Measurements from ENCODE around the gene FES. TPM values are rescaled to one million over a fixed set of nuclear protein-coding genes. Genes with fewer than 3 reads are reported as not detected.
A peak's percentile ranks its signal among the peaks of the same experiment; 100 is the strongest.

The FES gene
- polyA plus RNA-seq, 3 donors = 140 to 260 (median 157) TPM

DNA sequence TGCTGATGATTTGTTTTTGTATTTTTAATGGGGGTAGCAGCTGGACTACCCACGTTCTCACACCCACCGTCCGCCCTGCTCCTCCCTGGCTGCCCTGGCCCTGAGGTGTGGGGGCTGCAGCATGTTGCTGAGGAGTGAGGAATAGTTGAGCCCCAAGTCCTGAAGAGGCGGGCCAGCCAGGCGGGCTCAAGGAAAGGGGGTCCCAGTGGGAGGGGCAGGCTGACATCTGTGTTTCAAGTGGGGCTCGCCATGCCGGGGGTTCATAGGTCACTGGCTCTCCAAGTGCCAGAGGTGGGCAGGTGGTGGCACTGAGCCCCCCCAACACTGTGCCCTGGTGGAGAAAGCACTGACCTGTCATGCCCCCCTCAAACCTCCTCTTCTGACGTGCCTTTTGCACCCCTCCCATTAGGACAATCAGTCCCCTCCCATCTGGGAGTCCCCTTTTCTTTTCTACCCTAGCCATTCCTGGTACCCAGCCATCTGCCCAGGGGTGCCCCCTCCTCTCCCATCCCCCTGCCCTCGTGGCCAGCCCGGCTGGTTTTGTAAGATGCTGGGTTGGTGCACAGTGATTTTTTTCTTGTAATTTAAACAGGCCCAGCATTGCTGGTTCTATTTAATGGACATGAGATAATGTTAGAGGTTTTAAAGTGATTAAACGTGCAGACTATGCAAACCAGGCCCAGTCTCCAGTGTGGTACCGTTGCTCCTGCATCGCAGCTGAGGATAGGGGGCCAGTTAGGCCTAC, 1.4 kb upstream of the FES start:
- Histone ChIP-seq H3K4me3 (replicated peaks in 1 of 3; ENCODE audit: low read depth in 2 of 3, low read length in 3 of 3) (peak overlapping the region in 1 of 3 experiments; percentile 99), H3K27me3 (ENCODE audit: control insufficient read depth in 2 of 2, insufficient read depth in 2 of 2, low read length in 2 of 2) (no peaks in the 10 kb centered on the region), H3K4me2 (replicated peaks; ENCODE audit: extremely low read depth, low read length, poor library complexity, severe bottlenecking) (peak overlapping the region; percentile 96), H3K27ac (ENCODE audit: low read depth in 1 of 2, low read length in 2 of 2) (peak overlapping the region; percentile 67 to 88), H3K36me3 (replicated peaks in 1 of 2; ENCODE audit: control insufficient read depth in 1 of 2, insufficient read depth in 2 of 2, low read length in 2 of 2) (peaks cover 62 to 69% of the 10 kb centered on the region in 2 donors), H3K4me1 (ENCODE audit: control insufficient read depth in 1 of 2, insufficient read depth in 2 of 2, low read length in 2 of 2) (peaks cover 31 to 54% of the 10 kb centered on the region in 2 donors), H3K9me3 (replicated peaks in 1 of 2; ENCODE audit: control insufficient read depth in 1 of 2, insufficient read depth in 1 of 2, low read length in 2 of 2) (no peaks in the 10 kb centered on the region), H3K9ac (ENCODE audit: insufficient read depth, low read length, poor library complexity, severe bottlenecking) (peak overlapping the region; percentile 1), H4K20me1 (ENCODE audit: insufficient read depth, low read length) (peaks cover 72% of the 10 kb centered on the region), H3K79me2 (ENCODE audit: insufficient read depth, low read length) (peaks cover 66% of the 10 kb centered on the region), H2AFZ (ENCODE audit: insufficient read depth, low read depth, low read length, poor library complexity, severe bottlenecking) (no peak overlapping the region)
- H3K36me3 Mint-ChIP-seq = peaks cover 51 to 66% of the 10 kb centered on the region in 2 donors
- TF ChIP-seq, protein P1, sequence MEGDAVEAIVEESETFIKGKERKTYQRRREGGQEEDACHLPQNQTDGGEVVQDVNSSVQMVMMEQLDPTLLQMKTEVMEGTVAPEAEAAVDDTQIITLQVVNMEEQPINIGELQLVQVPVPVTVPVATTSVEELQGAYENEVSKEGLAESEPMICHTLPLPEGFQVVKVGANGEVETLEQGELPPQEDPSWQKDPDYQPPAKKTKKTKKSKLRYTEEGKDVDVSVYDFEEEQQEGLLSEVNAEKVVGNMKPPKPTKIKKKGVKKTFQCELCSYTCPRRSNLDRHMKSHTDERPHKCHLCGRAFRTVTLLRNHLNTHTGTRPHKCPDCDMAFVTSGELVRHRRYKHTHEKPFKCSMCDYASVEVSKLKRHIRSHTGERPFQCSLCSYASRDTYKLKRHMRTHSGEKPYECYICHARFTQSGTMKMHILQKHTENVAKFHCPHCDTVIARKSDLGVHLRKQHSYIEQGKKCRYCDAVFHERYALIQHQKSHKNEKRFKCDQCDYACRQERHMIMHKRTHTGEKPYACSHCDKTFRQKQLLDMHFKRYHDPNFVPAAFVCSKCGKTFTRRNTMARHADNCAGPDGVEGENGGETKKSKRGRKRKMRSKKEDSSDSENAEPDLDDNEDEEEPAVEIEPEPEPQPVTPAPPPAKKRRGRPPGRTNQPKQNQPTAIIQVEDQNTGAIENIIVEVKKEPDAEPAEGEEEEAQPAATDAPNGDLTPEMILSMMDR (IDR thresholded peaks at IDR 0.05) = no peak
- no peaks in the 10 kb centered on the region for H3K9me3 Mint-ChIP-seq
- peaks cover 0 to 1% (median 0%) of the 10 kb centered on the region in 3 donors for H3K27me3 Mint-ChIP-seq (ENCODE audit: low read depth in 3 of 3)
- WGBS (ENCODE audit: insufficient coverage) = 93% methylated on average over 11 of the region's 13 CpGs
- H3K27ac Mint-ChIP-seq = peak overlapping the region; percentile 11 to 88 (median 80)
- no peak for DNase-seq
- no peak overlapping the region for H3K4me3 Mint-ChIP-seq
- H3K4me1 Mint-ChIP-seq = peaks cover 38% of the 10 kb centered on the region
- intact Hi-C loops (cut with micrococcal nuclease) = loop anchor here in 1 of 2 donors (10.0 kb wide), 1 partner anchor 168 kb away; the partner anchor contains the start of gene BLM

DNA sequence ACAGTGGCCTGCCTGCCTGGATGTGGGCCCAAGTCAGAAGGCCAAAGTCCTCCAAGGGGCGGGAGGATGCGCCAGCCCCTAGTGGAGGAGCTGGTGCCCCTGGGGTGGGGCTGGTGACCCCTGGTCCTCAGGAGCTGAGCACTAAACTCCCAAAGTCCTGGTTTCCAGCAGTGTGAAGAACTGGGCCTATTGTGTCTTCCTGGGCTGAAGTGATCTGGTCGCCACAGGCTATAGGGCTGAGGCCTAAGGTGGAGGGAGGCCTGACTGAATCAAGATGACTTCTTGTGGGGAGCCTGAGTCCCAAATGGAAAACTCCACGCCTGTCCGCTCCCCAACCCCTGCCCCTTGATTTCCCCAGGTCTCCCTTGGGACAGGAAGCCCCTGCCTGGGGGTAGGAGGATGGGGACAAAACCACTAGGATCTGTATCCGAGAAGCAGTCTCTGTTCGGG, 753 bp upstream of the FES start:
- TF ChIP-seq, protein P1 (IDR thresholded peaks at IDR 0.05) = no peak
- peak overlapping the region; percentile 79 for H2AFZ ChIP-seq (ENCODE audit: insufficient read depth, low read depth, low read length, poor library complexity, severe bottlenecking)
- Mint-ChIP-seq H3K4me3 (peak overlapping the region; percentile 64 to 66), H3K9me3 (no peaks in the 10 kb centered on the region), H3K4me1 (peaks cover 42% of the 10 kb centered on the region), H3K36me3 (peaks cover 49 to 66% of the 10 kb centered on the region in 2 donors), H3K27ac (peak overlapping the region; percentile 65 to 89 (median 83)), H3K27me3 (ENCODE audit: low read depth in 3 of 3) (peaks cover 0 to 1% (median 0%) of the 10 kb centered on the region in 3 donors)
- peak overlapping the region; percentile 96 for H3K4me2 ChIP-seq (replicated peaks; ENCODE audit: extremely low read depth, low read length, poor library complexity, severe bottlenecking)
- intact Hi-C loops (cut with micrococcal nuclease) = loop anchor here in 1 of 2 donors (10.0 kb wide), 1 partner anchor 169 kb away; the partner anchor contains the start of gene BLM
- 45% methylated on average over 5 of the region's 7 CpGs for WGBS (ENCODE audit: insufficient coverage)
- H3K79me2 ChIP-seq (ENCODE audit: insufficient read depth, low read length) = peaks cover 70% of the 10 kb centered on the region
- H3K9ac ChIP-seq (ENCODE audit: insufficient read depth, low read length, poor library complexity, severe bottlenecking) = peak overlapping the region; percentile 93
- peaks cover 31 to 56% of the 10 kb centered on the region in 2 donors for H3K4me1 ChIP-seq (ENCODE audit: control insufficient read depth in 1 of 2, insufficient read depth in 2 of 2, low read length in 2 of 2)
- peaks cover 72% of the 10 kb centered on the region for H4K20me1 ChIP-seq (ENCODE audit: insufficient read depth, low read length)
- DNase-seq = peak in 1 of 3 donors; percentile 15
- peaks cover 62 to 69% of the 10 kb centered on the region in 2 donors for H3K36me3 ChIP-seq (replicated peaks in 1 of 2; ENCODE audit: control insufficient read depth in 1 of 2, insufficient read depth in 2 of 2, low read length in 2 of 2)
- no peaks in the 10 kb centered on the region for H3K27me3 ChIP-seq (ENCODE audit: control insufficient read depth in 2 of 2, insufficient read depth in 2 of 2, low read length in 2 of 2)
- peak overlapping the region; percentile 33 to 99 (median 69) for H3K4me3 ChIP-seq (replicated peaks in 1 of 3; ENCODE audit: low read depth in 2 of 3, low read length in 3 of 3)
- peak overlapping the region; percentile 67 to 88 for H3K27ac ChIP-seq (ENCODE audit: low read depth in 1 of 2, low read length in 2 of 2)
- H3K9me3 ChIP-seq (replicated peaks in 1 of 2; ENCODE audit: control insufficient read depth in 1 of 2, insufficient read depth in 1 of 2, low read length in 2 of 2) = no peaks in the 10 kb centered on the region
